Amniotic epithelial cell (primary cell): ENCODE measurements around the gene CDKL1.
"Not testable (repeated sequence)": the region's sequence is repeated elsewhere in the genome, so short reads cannot be mapped to it uniquely, and the experiment has no call there.

ENCODE experiments used
- DNase-seq: peaks from one replicate; pipeline ENCODE4 v3.0.0-alpha.2; 2010; ENCODE audit warnings: low read depth

The CDKL1 gene

DNA sequence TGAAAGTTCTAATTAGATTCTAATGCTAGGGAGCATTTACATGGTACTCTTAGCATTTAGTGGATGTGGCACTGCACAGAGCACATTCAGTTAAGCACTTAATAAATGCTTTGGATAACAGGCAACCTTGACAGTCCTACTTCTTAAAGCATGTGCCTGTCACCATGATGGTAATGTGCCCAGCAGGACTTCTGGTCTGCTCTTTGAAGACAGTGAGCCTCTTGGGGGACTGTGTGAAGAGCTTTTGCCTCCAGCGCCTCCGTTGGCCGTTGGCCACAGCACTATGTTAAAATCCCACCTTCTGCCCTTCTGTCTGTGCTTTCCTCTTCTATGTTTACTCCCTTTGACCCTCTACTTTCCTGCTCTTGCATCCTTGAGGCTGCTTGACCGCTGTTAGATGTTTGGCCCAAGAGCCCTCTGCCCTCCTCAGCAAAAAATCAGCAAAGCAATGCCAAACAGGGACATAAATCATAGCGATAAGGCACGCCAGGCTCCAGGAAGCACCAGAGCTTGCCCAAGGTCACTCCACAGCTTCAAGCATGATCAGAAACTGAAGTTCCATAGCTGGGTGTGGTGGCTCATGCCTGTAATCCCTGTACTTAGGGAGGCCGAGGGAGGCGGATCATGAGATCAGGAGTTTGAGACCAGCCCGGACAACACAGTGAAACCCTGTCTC, 8.3 kb downstream of the CDKL1 start:
- DNase-seq, result peak; percentile 97

DNA sequence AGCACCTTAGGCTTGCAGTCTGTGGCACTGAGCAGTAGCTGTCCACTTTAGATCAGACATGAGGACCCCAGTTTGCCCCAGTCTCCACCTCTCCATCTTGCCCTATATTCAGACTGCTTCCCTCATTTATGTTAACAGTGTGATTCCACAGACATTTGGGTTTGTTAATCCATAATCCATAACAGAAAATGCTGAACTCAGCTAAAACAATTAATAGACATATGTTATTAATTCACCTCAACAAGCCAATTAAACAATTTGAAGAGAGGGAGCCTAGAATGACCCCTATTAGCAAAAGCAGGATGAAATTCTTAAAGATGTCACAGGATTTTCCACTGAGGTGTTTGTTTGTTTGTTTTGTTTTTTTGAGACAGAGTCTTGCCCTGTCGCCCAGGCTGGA, 9.1 kb downstream of the CDKL1 start:
- no peak for DNase-seq

DNA sequence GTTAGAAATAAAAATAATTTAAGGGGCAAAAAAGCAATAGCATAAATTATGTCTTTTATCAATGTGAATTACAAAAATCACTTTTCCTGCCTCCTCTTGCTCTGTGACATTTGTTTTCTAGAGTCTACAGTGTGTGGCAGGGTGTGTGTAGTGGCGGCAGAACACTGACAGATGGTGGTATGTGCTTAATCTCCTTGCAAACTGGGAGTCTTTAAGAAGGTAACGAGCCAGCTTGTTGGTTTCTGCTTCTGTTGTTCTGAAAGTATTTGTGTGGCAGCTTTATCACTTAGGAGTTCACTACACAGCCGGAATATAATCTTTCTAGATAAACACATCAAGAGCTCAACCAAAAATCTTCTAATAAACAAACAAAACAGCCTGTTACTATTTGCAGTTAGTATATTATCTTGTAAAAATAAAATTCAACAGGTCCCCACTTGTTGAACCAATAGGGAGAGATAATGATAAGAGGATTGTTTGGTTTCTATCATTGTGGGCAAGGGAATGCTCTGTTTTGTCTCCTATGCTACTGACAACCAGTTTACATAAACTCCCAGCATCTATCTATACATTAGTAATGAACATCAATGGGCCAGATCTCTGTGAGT, 13.0 kb downstream of the CDKL1 start:
- DNase-seq, result peak; percentile 59

DNA sequence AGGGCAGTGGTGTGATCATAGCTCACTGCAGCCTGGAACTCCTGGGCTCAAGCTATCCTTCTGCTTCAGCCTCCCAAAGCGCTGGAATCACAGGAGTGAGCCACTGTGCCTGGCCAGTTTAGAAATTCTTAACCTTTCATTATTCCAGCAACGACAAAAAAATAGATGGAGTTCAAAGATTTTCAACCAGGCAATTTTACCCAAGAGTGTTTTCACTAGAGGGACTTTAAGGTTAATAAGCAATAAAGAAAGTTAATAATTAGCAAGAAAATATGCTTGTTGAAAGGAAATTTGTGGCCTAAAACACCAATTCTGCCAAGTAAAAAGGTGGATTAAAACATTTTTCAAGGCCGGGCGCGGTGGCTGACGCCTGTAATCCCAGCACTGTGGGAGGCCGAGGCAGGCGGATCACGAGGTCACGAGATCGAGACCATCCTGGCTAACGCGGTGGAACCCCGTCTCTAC, 14.8 kb downstream of the CDKL1 start:
- no peak for DNase-seq

- DNase-seq, result no peak
Observed at GRCh38 chr14:50381008-50381407, 15.7 kb downstream of the CDKL1 start.

GRCh38 chr14:50380455-50380854, 16.2 kb downstream of the CDKL1 start:
- DNase-seq, result no peak

GRCh38 chr14:50379563-50379962, 17.1 kb downstream of the CDKL1 start:
- DNase-seq, result no peak

DNA sequence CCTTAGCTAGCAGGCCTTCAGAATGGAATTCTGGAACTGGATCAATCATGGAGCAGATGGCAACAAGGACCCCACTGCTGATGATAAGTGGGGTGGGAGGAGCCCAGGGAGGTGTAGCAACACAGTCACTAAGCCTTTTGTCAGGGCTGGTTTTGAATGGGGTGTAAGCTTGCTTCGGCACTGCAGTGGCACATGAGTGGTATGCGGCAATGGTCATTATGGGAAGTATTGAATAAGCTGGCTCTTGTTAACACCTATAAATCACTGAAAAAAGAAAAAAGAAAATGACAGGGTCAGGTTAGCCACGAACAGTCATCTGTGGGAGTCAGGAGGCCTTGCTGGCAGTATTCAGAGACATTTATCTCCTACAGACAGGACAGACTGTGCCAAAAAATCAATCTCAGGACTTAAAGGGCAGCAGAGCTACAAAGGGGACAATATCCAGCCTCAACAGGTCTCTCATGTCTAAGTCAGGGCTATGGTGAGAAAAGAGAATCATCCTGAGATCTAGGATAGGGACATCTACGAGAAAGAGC, 19.1 kb downstream of the CDKL1 start:
- DNase-seq, result no peak

DNA sequence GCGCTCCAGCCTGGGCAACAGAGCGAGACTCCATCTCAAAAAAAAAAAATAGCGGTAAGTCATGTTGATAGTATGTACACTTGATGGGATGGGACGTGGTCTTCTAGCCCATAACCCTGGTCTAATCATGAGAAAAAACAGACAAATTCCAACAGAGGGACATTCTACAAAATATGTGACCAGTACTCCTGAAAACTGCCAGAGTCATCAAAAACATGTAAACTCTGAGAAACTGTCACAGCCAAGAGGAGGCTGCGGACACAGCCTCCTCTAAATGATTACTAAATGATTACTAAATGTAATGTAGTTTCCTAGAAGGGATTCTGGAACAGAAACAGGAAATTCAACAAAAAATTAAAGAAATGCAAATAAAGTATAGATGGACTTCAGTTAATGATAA, 20.9 kb downstream of the CDKL1 start:
- no peak for DNase-seq

DNA sequence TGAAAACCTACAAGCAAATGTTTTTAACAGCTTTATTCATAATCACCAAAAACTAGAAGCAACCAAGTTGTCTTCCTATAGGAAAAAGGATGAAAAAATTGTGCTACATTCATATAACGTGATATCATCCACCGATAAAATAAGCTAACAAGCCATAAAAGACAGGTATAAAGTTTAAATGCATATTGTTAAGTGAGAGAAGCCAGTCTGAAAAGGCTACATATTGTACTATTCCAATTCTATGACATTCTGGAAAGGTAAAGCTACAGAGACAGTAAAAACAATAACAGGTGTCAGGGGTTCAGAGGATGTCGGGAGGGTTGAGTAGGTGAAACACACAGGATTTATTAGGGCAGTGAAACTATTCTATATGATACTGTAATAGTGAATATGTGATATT, 22.7 kb downstream of the CDKL1 start:
- no peak for DNase-seq

DNA sequence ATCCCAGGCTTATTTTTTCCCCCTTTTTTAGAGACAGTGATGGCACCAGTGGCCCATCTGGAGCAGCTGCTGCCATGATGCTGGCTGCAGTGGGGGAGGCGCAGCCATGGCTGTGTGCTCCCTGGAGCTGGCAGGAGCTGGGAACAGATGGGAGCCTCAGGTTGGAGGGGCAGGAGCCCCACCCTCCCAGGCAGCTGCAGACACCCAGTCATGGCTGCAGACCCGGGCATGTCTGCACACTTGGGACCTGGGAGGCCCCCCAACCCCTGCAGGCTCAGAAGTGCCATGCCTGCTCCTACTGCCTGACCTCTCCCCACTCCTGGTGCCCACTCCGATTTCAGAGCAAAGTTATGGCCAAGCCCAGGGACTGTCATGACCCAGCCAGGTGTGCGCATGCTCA, 25.1 kb downstream of the CDKL1 start:
- DNase-seq, result no peak

- no peak for DNase-seq
Observed at GRCh38 chr14:50366589-50366988, 30.1 kb downstream of the CDKL1 start.

GRCh38 chr14:50366115-50366514, 30.6 kb downstream of the CDKL1 start:
- DNase-seq, result no peak

DNA sequence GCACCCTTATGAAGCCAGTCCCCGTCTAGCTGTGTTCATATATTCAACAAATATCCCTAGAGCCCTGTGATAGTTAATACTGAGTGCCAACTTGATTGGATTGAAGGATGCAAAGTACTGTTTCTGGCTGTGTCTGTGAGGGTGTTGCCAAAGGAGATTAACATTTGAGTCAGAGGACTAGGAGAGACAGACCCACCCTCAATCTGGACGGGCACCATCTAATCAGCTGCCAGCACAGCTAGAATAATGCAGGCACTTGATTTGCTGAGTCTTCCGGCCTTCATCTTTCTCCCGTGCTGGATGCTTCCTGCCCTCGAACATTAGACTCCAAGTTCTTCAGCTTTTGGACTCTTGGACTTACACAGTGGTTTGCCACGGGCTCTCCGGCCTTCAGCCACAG, 31.1 kb downstream of the CDKL1 start:
- DNase-seq, result not testable (repeated sequence)

- DNase-seq, result no peak
Observed at GRCh38 chr14:50364792-50365191, 31.9 kb downstream of the CDKL1 start.

- DNase-seq, result no peak
Observed at GRCh38 chr14:50363714-50364111, 33.0 kb downstream of the CDKL1 start.

- DNase-seq, result no peak
Observed at GRCh38 chr14:50362764-50363713, 33.6 kb downstream of the CDKL1 start.

DNA sequence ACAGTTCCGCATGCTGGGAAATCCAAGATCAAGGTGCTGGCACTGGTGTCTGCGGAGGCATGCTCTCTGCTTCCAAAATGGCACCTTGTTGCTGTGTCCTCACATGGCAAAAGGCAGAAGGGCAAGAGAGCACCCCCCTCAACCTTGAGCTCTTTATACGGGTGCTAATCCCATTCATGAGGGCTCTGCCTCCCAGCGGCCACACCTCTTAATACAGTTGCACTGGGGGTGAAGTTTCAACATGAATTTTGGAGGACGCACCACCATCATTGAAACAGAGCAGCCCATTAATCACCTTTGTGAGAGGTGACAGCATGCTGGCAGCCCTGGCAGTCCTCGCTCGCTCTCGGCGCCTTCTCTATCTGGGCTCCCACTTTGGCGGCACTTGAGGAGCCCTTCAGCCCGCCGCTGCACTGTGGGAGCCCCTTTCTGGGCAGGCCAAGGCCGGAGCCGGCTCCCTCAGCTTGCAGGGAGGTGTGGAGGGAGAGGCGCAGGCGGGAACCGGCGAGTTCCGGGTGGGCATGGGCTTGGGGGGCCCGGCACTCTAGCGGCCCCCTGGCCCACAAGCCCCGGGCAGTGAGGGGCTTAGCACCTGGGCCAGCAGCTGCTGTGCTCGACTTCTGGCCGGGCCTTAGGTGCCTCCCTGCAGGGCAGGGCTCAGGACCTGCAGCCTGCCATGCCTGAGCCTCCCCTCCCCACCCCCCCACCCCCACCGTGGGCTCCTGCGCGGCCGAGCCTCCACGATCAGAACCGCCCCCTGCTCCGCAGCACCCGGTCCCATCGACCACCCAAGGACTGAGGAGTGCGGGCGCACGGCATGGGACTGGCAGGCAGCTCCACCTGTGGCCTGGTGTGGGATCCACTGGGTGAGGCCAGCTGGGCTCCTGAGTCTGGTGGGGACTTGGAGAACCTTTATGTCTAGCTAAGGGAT, 34.9 kb downstream of the CDKL1 start:
- DNase-seq, result not testable (repeated sequence)

DNA sequence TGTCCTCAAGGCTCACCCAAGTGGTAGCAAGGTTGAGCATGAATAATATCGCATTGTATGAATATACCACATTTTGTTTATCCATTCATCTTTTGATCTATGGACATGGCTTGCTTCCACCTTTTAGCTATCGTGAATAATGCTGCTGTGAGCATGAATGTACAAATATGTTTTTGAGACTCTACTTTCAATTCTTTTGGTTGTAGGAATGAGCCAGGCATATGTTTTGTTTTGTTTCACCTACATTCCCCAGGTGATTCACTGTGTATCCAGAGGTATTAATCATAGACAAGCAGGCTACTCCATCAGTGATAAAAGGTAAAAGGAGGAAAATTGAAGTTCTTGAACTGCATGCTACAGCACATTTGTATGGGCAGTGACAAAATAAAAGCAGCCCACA, 35.8 kb downstream of the CDKL1 start:
- DNase-seq, result no peak

GRCh38 chr14:50360093-50360492, 36.6 kb downstream of the CDKL1 start:
- DNase-seq, result peak; percentile 81

- no peak for DNase-seq
Observed at GRCh38 chr14:50359631-50360030, 37.0 kb downstream of the CDKL1 start.
